ENCODE data around the gene ANAPC16. TPM values are rescaled to one million over a fixed set of nuclear protein-coding genes. Genes with fewer than 3 reads are reported as not detected.

The ANAPC16 gene
- total RNA-seq, 1 experiment from 2014 or later: 129 TPM

GRCh38 chr10:72227826-72228225 lies 12.0 kb downstream of the ANAPC16 start:
- no peak overlapping the region for H3K9ac ChIP-seq (ENCODE audit: low read length)
- DNase-seq: no peak
- no peak overlapping the region for H2AFZ ChIP-seq (ENCODE audit: low read length)
- no peaks in the 10 kb centered on the region for H3K9me3 ChIP-seq (ENCODE audit: low read length)
- H3K4me3 ChIP-seq (ENCODE audit: low read length): no peak overlapping the region
- no peak overlapping the region for H3K27ac ChIP-seq (ENCODE audit: low read length)
- H3K79me2 ChIP-seq (ENCODE audit: low read length): peaks cover 48% of the 10 kb centered on the region
- no peak overlapping the region for H3K4me2 ChIP-seq (ENCODE audit: low read depth, low read length, poor library complexity, severe bottlenecking)
- peaks cover 19% of the 10 kb centered on the region for H3K4me1 ChIP-seq (ENCODE audit: low read length)
- peaks cover 20% of the 10 kb centered on the region; the same call in 1 of the 2 replicates for H3K36me3 ChIP-seq (ENCODE audit: insufficient read depth, low read length)
- H4K20me1 ChIP-seq (ENCODE audit: insufficient read depth, low read depth, low read length): no peaks in the 10 kb centered on the region
- no peaks in the 10 kb centered on the region for H3K9me2 ChIP-seq (replicated peaks; ENCODE audit: insufficient read depth, low read length)
- H3K27me3 ChIP-seq (ENCODE audit: low read length): no peaks in the 10 kb centered on the region

DNA sequence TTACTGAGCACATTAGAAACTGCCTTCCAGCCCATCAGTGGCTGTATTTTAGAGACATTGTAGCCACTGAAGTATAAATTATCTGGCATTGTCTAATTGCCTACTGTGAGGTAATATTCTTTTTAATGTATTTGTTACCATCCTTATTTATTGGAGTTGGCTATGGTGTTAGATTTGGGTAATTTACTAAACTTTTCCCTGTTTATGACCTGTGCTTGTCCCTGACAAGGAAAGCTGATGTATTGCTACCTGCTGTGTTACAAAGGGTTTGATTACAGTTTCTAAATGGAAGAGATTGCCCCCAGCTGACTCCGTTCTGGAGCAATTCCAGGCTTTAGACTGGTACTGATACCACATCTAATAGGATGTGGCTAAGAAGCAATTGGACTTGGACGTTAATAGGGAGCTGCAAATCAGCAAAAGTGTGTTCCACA lies 12.5 kb downstream of the ANAPC16 start:
- Histone ChIP-seq H3K4me2 (ENCODE audit: low read depth, low read length, poor library complexity, severe bottlenecking) (no peak overlapping the region), H3K4me1 (ENCODE audit: low read length) (peaks cover 16% of the 10 kb centered on the region), H3K9me3 (ENCODE audit: low read length) (no peaks in the 10 kb centered on the region), H3K4me3 (ENCODE audit: low read length) (no peak overlapping the region), H4K20me1 (ENCODE audit: insufficient read depth, low read depth, low read length) (no peaks in the 10 kb centered on the region), H3K9me2 (replicated peaks; ENCODE audit: insufficient read depth, low read length) (no peaks in the 10 kb centered on the region), H3K79me2 (ENCODE audit: low read length) (peaks cover 44% of the 10 kb centered on the region), H3K27me3 (ENCODE audit: low read length) (no peaks in the 10 kb centered on the region), H3K27ac (ENCODE audit: low read length) (no peak overlapping the region), H2AFZ (ENCODE audit: low read length) (no peak overlapping the region), H3K36me3 (ENCODE audit: insufficient read depth, low read length) (peaks cover 25% of the 10 kb centered on the region; the same call in 1 of the 2 replicates), H3K9ac (ENCODE audit: low read length) (no peak overlapping the region)
- no peak for DNase-seq

DNA sequence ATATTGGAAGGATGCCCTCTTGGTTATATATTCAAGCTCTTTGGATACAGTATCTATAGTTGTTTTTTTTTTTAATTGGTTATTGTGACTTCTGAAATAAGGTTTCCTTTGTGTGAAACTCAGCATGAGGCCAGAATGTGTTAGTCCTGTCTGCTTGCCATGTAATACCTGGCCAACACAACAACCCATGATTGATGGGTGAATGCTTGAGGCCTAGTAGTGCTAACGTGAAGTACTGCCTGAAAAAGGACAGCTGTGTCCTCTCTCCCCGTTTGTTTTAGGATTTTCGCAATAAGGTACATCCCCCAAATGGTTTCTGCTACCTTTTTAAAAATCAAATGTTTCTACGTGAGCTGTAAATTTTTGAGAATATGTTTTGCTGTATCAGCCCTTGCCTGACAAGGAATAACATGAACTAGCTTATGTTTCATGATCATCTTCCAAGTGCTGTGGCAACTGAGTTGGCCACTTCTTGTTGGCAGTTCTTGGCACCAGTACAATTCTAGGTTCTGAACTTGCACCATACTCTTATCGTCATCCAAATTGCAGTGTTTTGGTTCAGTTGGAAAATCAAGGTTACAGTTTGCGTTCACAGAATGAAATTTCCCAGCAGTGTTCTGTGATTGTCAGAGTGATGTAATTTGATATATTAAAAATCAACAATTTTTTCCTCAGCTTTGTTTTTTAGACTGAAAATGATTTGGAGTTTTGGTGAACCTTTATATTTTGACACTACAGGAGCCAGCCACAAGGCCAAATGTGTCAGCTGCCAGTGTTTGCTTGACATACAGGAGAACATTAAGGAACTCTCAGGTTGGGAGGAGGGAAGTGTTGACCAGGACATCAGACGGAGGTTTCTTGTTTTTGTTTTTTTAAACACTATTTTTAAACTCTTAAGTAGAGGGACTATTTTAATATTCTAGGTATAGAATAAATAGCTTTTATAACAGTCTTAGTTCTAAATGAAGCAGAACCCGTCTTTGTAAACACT lies 13.7 kb downstream of the ANAPC16 start:
- DNase-seq: no peak
- H2AFZ ChIP-seq (ENCODE audit: low read length): no peak overlapping the region
- no peak overlapping the region for H3K4me2 ChIP-seq (ENCODE audit: low read depth, low read length, poor library complexity, severe bottlenecking)
- H3K4me3 ChIP-seq (ENCODE audit: low read length): no peak overlapping the region
- no peak overlapping the region for H3K27ac ChIP-seq (ENCODE audit: low read length)
- H3K27me3 ChIP-seq (ENCODE audit: low read length): no peaks in the 10 kb centered on the region
- no peaks in the 10 kb centered on the region for H3K9me2 ChIP-seq (replicated peaks; ENCODE audit: insufficient read depth, low read length)
- no peak overlapping the region for H3K9ac ChIP-seq (ENCODE audit: low read length)
- no peaks in the 10 kb centered on the region for H3K9me3 ChIP-seq (ENCODE audit: low read length)
- no peaks in the 10 kb centered on the region for H4K20me1 ChIP-seq (ENCODE audit: insufficient read depth, low read depth, low read length)
- peaks cover 14% of the 10 kb centered on the region for H3K4me1 ChIP-seq (ENCODE audit: low read length)
- H3K79me2 ChIP-seq (ENCODE audit: low read length): peaks cover 34% of the 10 kb centered on the region
- H3K36me3 ChIP-seq (ENCODE audit: insufficient read depth, low read length): peaks cover 26% of the 10 kb centered on the region; the same call in 1 of the 2 replicates

DNA sequence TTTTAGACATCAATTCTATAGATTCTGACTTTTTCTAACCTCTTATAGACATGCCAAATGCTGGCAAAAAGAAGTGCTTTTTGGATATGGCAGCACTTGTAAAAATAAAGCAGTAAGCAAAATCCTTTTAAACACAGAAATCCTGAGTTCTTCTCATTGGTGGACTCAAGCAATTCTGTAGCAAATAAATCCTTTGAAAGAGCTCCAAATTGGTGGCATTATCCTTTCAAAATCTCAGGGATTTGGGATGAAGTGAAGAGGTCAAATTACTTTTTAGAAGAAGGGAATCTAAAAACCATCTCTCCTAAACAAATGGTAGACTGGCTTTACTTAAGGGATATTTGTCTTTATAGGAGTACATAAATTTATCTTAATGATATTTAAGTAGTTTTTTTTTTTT lies 17.8 kb downstream of the ANAPC16 start:
- Histone ChIP-seq H2AFZ (ENCODE audit: low read length) (no peak overlapping the region), H3K4me1 (ENCODE audit: low read length) (peaks cover under 1% of the 10 kb centered on the region; the same call in 1 of the 2 replicates), H3K4me2 (ENCODE audit: low read depth, low read length, poor library complexity, severe bottlenecking) (no peak overlapping the region), H3K27ac (ENCODE audit: low read length) (no peak overlapping the region), H3K79me2 (ENCODE audit: low read length) (peaks cover 11% of the 10 kb centered on the region), H3K27me3 (ENCODE audit: low read length) (no peaks in the 10 kb centered on the region), H3K4me3 (ENCODE audit: low read length) (no peak overlapping the region), H3K9me2 (replicated peaks; ENCODE audit: insufficient read depth, low read length) (no peaks in the 10 kb centered on the region), H4K20me1 (ENCODE audit: insufficient read depth, low read depth, low read length) (no peaks in the 10 kb centered on the region), H3K36me3 (ENCODE audit: insufficient read depth, low read length) (peaks cover 22% of the 10 kb centered on the region; the same call in 1 of the 2 replicates), H3K9me3 (ENCODE audit: low read length) (no peaks in the 10 kb centered on the region), H3K9ac (ENCODE audit: low read length) (no peak overlapping the region)
- no peak for DNase-seq

DNA sequence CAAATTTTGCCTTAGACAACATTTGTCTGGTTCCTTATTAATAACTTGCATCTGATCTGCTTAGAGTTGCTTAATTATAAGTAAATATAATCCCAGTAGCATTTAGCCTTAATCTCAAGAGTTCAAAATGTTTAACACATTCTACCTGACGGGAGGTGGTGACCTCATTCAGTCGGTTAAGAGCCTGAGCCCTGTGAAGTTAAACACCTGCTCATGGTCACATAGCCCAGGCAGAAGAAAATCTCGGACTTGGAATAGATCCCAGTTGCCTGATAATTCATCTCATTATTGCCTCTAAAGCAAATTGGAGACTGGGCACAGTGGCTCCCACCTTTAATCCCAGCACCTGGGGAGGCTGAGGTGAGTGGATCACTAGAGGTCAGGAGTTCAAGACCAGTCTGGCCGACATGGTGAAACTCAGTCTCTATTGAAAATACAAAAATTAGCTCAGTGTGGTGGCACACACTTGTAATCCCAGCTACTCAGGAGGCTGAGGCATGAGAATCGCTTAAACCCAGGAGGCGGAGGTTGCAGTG lies 18.8 kb downstream of the ANAPC16 start:
- Histone ChIP-seq H3K36me3 (ENCODE audit: insufficient read depth, low read length) (peaks cover 22% of the 10 kb centered on the region; the same call in 1 of the 2 replicates), H3K27ac (ENCODE audit: low read length) (no peak overlapping the region), H3K9me3 (ENCODE audit: low read length) (no peaks in the 10 kb centered on the region), H3K27me3 (ENCODE audit: low read length) (no peaks in the 10 kb centered on the region), H2AFZ (ENCODE audit: low read length) (no peak overlapping the region), H3K9ac (ENCODE audit: low read length) (no peak overlapping the region), H3K4me2 (ENCODE audit: low read depth, low read length, poor library complexity, severe bottlenecking) (no peak overlapping the region), H3K4me1 (ENCODE audit: low read length) (no peaks in the 10 kb centered on the region), H3K9me2 (replicated peaks; ENCODE audit: insufficient read depth, low read length) (no peaks in the 10 kb centered on the region), H3K79me2 (ENCODE audit: low read length) (peaks cover 3% of the 10 kb centered on the region; the same call in 1 of the 2 replicates), H4K20me1 (ENCODE audit: insufficient read depth, low read depth, low read length) (no peaks in the 10 kb centered on the region), H3K4me3 (ENCODE audit: low read length) (no peak overlapping the region)
- DNase-seq: no peak

DNA sequence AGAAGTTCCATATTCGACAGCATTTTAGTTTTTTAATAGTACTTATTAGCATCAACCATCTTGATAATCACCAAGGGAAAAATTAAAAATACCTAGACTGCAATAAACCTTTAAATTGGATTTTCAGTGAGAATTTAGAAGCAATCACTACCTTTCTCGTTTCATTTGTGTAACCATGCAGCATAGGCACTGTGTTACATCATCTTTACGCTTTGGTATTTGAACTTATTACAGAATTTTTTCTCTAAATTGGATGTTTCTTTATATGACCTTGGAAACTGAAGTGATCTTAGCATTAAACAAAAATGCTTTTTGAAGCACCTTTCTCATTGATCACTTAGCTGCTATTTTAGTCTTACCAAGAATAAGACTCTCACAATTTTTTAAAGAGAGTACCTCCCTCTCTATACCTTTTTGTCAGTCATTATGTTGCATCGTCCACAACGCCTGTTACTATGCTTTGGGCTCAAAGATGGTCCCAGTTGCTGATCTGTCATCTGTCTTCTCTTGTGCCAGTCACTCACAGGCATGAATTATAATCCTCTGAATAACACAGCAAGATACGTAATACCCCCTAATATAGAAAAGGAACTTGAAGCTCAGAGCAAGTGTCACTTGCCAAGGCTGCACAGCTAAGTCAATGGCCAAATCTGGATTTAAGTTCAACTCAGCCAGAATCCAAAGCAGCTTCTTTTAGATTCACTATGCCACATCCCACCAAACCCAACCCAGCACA lies 19.9 kb downstream of the ANAPC16 start:
- Histone ChIP-seq H3K36me3 (ENCODE audit: insufficient read depth, low read length) (peaks cover 21% of the 10 kb centered on the region; the same call in 1 of the 2 replicates), H3K27me3 (ENCODE audit: low read length) (no peaks in the 10 kb centered on the region), H3K4me3 (ENCODE audit: low read length) (no peak overlapping the region), H3K9me2 (replicated peaks; ENCODE audit: insufficient read depth, low read length) (no peaks in the 10 kb centered on the region), H3K79me2 (ENCODE audit: low read length) (no peaks in the 10 kb centered on the region), H3K9me3 (ENCODE audit: low read length) (no peaks in the 10 kb centered on the region), H2AFZ (ENCODE audit: low read length) (no peak overlapping the region), H3K4me2 (ENCODE audit: low read depth, low read length, poor library complexity, severe bottlenecking) (no peak overlapping the region), H3K9ac (ENCODE audit: low read length) (no peak overlapping the region), H3K4me1 (ENCODE audit: low read length) (no peaks in the 10 kb centered on the region), H3K27ac (ENCODE audit: low read length) (no peak overlapping the region), H4K20me1 (ENCODE audit: insufficient read depth, low read depth, low read length) (no peaks in the 10 kb centered on the region)
- no peak for DNase-seq

GRCh38 chr10:72238392-72239175 lies 22.8 kb downstream of the ANAPC16 start:
- peaks cover 6% of the 10 kb centered on the region; the same call in 1 of the 2 replicates for H3K36me3 ChIP-seq (ENCODE audit: insufficient read depth, low read length)
- H3K9me2 ChIP-seq (replicated peaks; ENCODE audit: insufficient read depth, low read length): no peaks in the 10 kb centered on the region
- no peak overlapping the region for H3K9ac ChIP-seq (ENCODE audit: low read length)
- no peaks in the 10 kb centered on the region for H3K27me3 ChIP-seq (ENCODE audit: low read length)
- no peaks in the 10 kb centered on the region for H3K4me1 ChIP-seq (ENCODE audit: low read length)
- no peak for DNase-seq
- no peaks in the 10 kb centered on the region for H3K79me2 ChIP-seq (ENCODE audit: low read length)
- H2AFZ ChIP-seq (ENCODE audit: low read length): no peak overlapping the region
- H3K4me2 ChIP-seq (ENCODE audit: low read depth, low read length, poor library complexity, severe bottlenecking): no peak overlapping the region
- H3K4me3 ChIP-seq (ENCODE audit: low read length): no peak overlapping the region
- H4K20me1 ChIP-seq (ENCODE audit: insufficient read depth, low read depth, low read length): no peaks in the 10 kb centered on the region
- no peak overlapping the region for H3K27ac ChIP-seq (ENCODE audit: low read length)
- no peaks in the 10 kb centered on the region for H3K9me3 ChIP-seq (ENCODE audit: low read length)
